Thoracic aorta (tissue), 2 donors: ENCODE results near the gene TDRKH. TPM values are rescaled to one million over a fixed set of nuclear protein-coding genes. Genes with fewer than 3 reads are reported as not detected.
"Not testable (repeated sequence)": the region's sequence is repeated elsewhere in the genome, so short reads cannot be mapped to it uniquely, and the experiment has no call there.

ENCODE experiments used
- ATAC-seq: fragments of 150-250 bp; one replicate; pipeline ENCODE4 v1.8.0; 2017; ENCODE audit warnings: low read depth; ENCODE audit not compliant: insufficient number of reproducible peaks, low FRiP score
- DNase-seq: peaks from one replicate; pipeline ENCODE4 v3.0.0-alpha.2; 2020; ENCODE audit warnings: low spot score
- H3K27ac ChIP-seq, 2 donors: fragments of 200-600 bp; sonication (generic); 1 replicate in 1 of 2; 2 replicates in 1 of 2; pipeline ENCODE4 v1.5.1; 2016; ENCODE audit warnings: mild to moderate bottlenecking in 2 of 2, moderate library complexity in 2 of 2
- H3K27me3 ChIP-seq: fragments of 200-600 bp; sonication (generic); replicated peaks from 2 replicates; pipeline ENCODE4 v1.6.0; 2016; ENCODE audit warnings: mild to moderate bottlenecking; ENCODE audit not compliant: insufficient read depth
- H3K36me3 ChIP-seq: fragments of 200-600 bp; sonication (generic); one replicate; pipeline ENCODE4 v1.5.1; 2016
- H3K4me1 ChIP-seq, 2 donors: fragments of 200-600 bp; sonication (generic); 1 replicate in 1 of 2; 2 replicates in 1 of 2; pipeline versions ENCODE4 v1.5.1 to v1.6.0; 2016; ENCODE audit warnings: low read depth in 2 of 2, mild to moderate bottlenecking in 1 of 2; ENCODE audit not compliant: control insufficient read depth in 1 of 2
- H3K4me3 ChIP-seq: fragments of 200-600 bp; sonication (generic); 2 replicates; pipeline ENCODE4 v1.5.1; 2016; ENCODE audit warnings: mild to moderate bottlenecking
- H3K9me3 ChIP-seq: fragments of 200-600 bp; sonication (generic); 2 replicates; pipeline ENCODE4 v1.5.1; 2016
- CTCF ChIP-seq: fragments of 200-600 bp; sonication (generic); IDR thresholded peaks from one replicate; pipeline ENCODE4 v1.5.1; 2019; ENCODE audit warnings: antibody characterized with exemption
- total RNA-seq, 2 donors: library from RNA; depleted of rRNA; stranded (reverse); fragments of >200 nt; gene quantifications; one replicate each; pipeline versions ENCODE4 v1.1.0 to v1.2.3, GENCODE V29; 2016

The TDRKH gene
- total RNA-seq, 2 donors from 2014 or later: 3.1 to 3.2 TPM

GRCh38 chr1:151798571-151798970 is 8.3 kb upstream of the TDRKH start:
- no peak overlapping the region for H3K27ac ChIP-seq
- no peaks in the 10 kb centered on the region for H3K9me3 ChIP-seq
- no peak for DNase-seq
- H3K4me1 ChIP-seq: no peaks in the 10 kb centered on the region
- no peaks in the 10 kb centered on the region for H3K36me3 ChIP-seq
- ATAC-seq: no peak
- no peak overlapping the region for H3K4me3 ChIP-seq
- TF ChIP-seq CTCF: no peak
- no peaks in the 10 kb centered on the region for H3K27me3 ChIP-seq

- Histone ChIP-seq H3K27ac (peak overlapping the region; percentile 46 to 49), H3K9me3 (no peaks in the 10 kb centered on the region), H3K4me3 (peak overlapping the region; percentile 85), H3K36me3 (no peaks in the 10 kb centered on the region), H3K27me3 (no peaks in the 10 kb centered on the region), H3K4me1 (peaks cover 3 to 18% of the 10 kb centered on the region in 2 donors)
- TF ChIP-seq CTCF: no peak
- no peak for ATAC-seq
- DNase-seq: no peak
These were observed 796 bp upstream of the TDRKH start for GRCh38 chr1:151790940-151791651.

- no peaks in the 10 kb centered on the region for H3K36me3 ChIP-seq
- ATAC-seq: no peak
- DNase-seq: no peak
These were observed 2.6 kb downstream of the TDRKH start for GRCh38 chr1:151787689-151788088.

GRCh38 chr1:151783796-151784195 is 6.5 kb downstream of the TDRKH start:
- H3K4me1 ChIP-seq: no peaks in the 10 kb centered on the region
- DNase-seq (no peak), ATAC-seq (no peak)
- TF ChIP-seq CTCF: no peak
- peaks cover 5% of the 10 kb centered on the region for H3K36me3 ChIP-seq
- H3K27ac ChIP-seq: no peak overlapping the region
- no peak overlapping the region for H3K4me3 ChIP-seq
- H3K9me3 ChIP-seq: no peaks in the 10 kb centered on the region
- no peaks in the 10 kb centered on the region for H3K27me3 ChIP-seq

More at GRCh38 chr1:151787689-151788088, 2.6 kb downstream of the TDRKH start:
- Histone ChIP-seq H3K4me1 (peaks cover 3 to 18% of the 10 kb centered on the region in 2 donors), H3K4me3 (no peak overlapping the region), H3K27ac (no peak overlapping the region), H3K9me3 (no peaks in the 10 kb centered on the region), H3K27me3 (no peaks in the 10 kb centered on the region)
- no peak for TF ChIP-seq CTCF

GRCh38 chr1:151782741-151783140 is 7.6 kb downstream of the TDRKH start:
- Histone ChIP-seq H3K27ac (no peak overlapping the region), H3K9me3 (no peaks in the 10 kb centered on the region), H3K36me3 (peaks cover 5% of the 10 kb centered on the region), H3K4me3 (no peak overlapping the region), H3K27me3 (no peaks in the 10 kb centered on the region), H3K4me1 (no peaks in the 10 kb centered on the region)
- ATAC-seq: no peak
- no peak for TF ChIP-seq CTCF
- no peak for DNase-seq

GRCh38 chr1:151782026-151782425 is 8.3 kb downstream of the TDRKH start:
- not testable (repeated sequence) for H3K36me3 ChIP-seq, H3K27ac ChIP-seq, H3K9me3 ChIP-seq, H3K4me1 ChIP-seq, DNase-seq, ATAC-seq, H3K27me3 ChIP-seq, H3K4me3 ChIP-seq

GRCh38 chr1:151780736-151781135 is 9.6 kb downstream of the TDRKH start:
- not testable (repeated sequence) for H3K4me1 ChIP-seq, DNase-seq, H3K27ac ChIP-seq, ATAC-seq, H3K4me3 ChIP-seq, H3K27me3 ChIP-seq, H3K36me3 ChIP-seq, H3K9me3 ChIP-seq
